Stomach smooth muscle (tissue), 2 donors: Measurements from ENCODE around the gene AMPD2.

Experiments used
- H3K27ac ChIP-seq: one replicate; pipeline ENCODE4 v1.7.0; 2013; ENCODE audit warnings: mild to moderate bottlenecking, low read length, inconsistent platforms
- H3K27me3 ChIP-seq, 2 donors: one replicate each; pipeline ENCODE4 v1.7.0; 2013; ENCODE audit warnings: low read length in 2 of 2; ENCODE audit not compliant: insufficient read depth in 2 of 2, control insufficient read depth in 1 of 2
- H3K36me3 ChIP-seq, 2 donors: one replicate each; pipeline ENCODE4 v1.7.0; 2013; ENCODE audit warnings: low read length in 2 of 2; ENCODE audit not compliant: control insufficient read depth in 2 of 2, insufficient read depth in 2 of 2
- H3K4me1 ChIP-seq: one replicate; pipeline ENCODE4 v1.7.0; 2013; ENCODE audit warnings: low read length; ENCODE audit not compliant: control insufficient read depth, insufficient read depth
- H3K4me3 ChIP-seq, 2 donors: one replicate each; pipeline ENCODE4 v1.7.0; 2013; ENCODE audit warnings: low read length in 2 of 2
- H3K9ac ChIP-seq, 2 donors: one replicate each; pipeline ENCODE4 v1.7.0; 2013; ENCODE audit warnings: low read length in 2 of 2, mild to moderate bottlenecking in 1 of 2
- H3K9me3 ChIP-seq, 2 donors: one replicate each; pipeline ENCODE4 v1.7.0; 2013; ENCODE audit warnings: low read length in 2 of 2; ENCODE audit not compliant: control insufficient read depth in 2 of 2
- donor health status: healthy.
- donor health status: Pancreatic carcinoma.

The AMPD2 gene

DNA sequence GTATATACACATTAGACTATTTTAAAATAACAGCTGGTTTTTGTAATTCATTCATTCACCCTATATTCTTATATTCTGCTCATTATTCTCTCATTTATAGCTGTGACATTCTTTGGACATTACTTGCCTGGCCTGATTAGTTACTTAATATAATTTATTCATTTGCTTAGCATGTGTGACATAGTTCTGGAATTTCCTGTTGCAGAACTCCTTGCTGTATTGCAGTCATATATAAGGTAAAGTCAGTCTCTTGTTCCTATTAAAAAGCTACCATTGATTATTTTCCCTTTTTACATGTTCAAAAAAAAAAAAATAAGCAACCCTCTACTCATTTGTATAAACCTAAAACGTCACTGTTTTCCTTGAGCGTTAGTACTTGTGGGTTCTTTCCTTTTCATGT lies 24.1 kb upstream of the AMPD2 start:
- no peaks in the 10 kb centered on the region for H3K9me3 ChIP-seq
- no peak overlapping the region for H3K9ac ChIP-seq
- H3K36me3 ChIP-seq = peaks cover 17 to 27% of the 10 kb centered on the region in 2 donors
- no peak overlapping the region for H3K27ac ChIP-seq
- H3K4me1 ChIP-seq = no peaks in the 10 kb centered on the region
- no peaks in the 10 kb centered on the region for H3K27me3 ChIP-seq
- no peak overlapping the region for H3K4me3 ChIP-seq

DNA sequence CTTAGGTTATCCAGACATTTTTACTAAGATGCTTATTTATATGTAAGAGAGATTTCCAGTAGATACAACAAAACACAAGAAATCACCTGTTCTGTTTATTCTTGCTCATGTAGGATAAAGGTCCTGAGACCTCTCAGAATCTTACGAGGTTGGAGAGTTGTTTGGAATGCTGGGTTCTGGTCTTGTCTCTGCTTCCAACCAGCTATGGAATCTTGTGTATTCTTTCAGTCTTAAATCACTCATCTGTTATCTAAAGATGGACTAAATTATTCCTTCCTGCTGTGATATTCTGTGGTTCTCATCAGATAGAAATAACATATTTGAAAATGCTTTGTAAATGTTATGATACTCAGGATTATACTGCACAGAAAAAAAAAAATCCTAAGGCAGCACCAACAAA lies 21.5 kb upstream of the AMPD2 start:
- Histone ChIP-seq H3K27ac (no peak overlapping the region), H3K9ac (no peak overlapping the region)

DNA sequence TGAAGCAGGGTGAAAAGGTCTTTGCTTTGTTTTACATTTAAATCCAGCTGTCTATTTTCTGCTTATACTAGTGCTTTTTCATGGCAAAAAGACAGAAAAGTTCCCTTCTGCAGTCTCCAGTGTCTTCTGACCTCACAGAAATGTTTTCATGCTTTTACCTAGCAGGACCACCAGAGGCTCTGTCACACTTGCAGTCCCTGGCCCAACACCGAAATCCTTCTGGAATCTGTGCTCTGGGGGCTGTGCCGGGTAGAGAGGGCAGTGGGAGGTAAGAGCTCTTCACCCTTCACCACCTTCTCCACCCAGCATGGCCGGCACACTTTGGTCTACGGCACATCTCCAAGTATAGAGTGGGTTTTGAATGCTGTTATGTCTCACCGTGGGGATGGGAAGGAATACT lies 21.0 kb upstream of the AMPD2 start:
- Histone ChIP-seq H3K27me3 (no peaks in the 10 kb centered on the region), H3K9me3 (no peaks in the 10 kb centered on the region), H3K4me1 (no peaks in the 10 kb centered on the region), H3K9ac (no peak overlapping the region), H3K36me3 (peaks cover 6 to 7% of the 10 kb centered on the region in 2 donors), H3K27ac (no peak overlapping the region), H3K4me3 (no peak overlapping the region)

More for the DNA sequence above, 21.5 kb upstream of the AMPD2 start:
- peaks cover 6 to 8% of the 10 kb centered on the region in 2 donors for H3K36me3 ChIP-seq
- no peaks in the 10 kb centered on the region for H3K4me1 ChIP-seq
- no peak overlapping the region for H3K4me3 ChIP-seq
- no peaks in the 10 kb centered on the region for H3K9me3 ChIP-seq
- no peaks in the 10 kb centered on the region for H3K27me3 ChIP-seq

DNA sequence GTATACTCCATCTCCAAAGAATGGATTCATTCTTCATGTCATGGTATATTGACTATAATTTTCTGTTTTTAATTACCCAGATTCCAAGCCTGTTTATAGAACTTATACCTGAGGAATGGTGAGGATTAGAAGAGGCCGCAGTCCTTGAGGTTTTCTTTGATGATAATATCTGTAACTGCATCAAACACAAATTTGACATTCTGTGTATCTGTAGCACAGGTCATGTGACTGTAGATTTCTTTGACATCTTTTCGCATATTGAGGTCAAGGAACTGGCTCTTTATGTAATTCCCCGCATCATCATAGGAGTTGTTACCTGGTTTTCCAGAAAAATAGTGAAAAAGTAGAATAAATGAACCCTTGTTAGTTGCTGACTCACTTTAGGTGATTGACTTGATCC lies 16.4 kb upstream of the AMPD2 start:
- H3K9me3 ChIP-seq = no peaks in the 10 kb centered on the region
- no peak overlapping the region for H3K9ac ChIP-seq
- H3K4me3 ChIP-seq = no peak overlapping the region
- H3K27me3 ChIP-seq = no peaks in the 10 kb centered on the region
- no peak overlapping the region for H3K27ac ChIP-seq
- no peaks in the 10 kb centered on the region for H3K4me1 ChIP-seq
- peaks cover 0 to 9% of the 10 kb centered on the region in 2 donors for H3K36me3 ChIP-seq

DNA sequence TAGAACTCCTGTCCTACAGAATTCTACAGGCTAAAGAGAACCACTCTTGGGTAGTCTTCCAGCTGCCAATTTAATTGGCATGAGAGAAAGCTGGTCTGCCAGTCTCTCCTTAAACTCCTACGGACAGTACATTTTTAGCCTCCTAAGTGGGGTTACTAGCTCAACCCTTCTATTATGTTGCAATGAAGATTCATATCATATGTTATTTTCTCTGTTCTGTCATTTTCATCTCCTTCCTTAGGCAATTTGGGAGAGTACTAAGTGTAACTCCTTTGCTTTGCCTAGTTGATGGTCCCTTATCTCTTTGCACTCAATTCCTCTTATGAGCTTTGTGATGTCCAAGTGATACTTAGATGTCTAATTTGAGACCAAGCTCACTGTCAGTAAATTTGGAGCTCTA lies 14.3 kb upstream of the AMPD2 start:
- H3K36me3 ChIP-seq = peaks cover 0 to 4% of the 10 kb centered on the region in 2 donors
- H3K27ac ChIP-seq = no peak overlapping the region
- no peak overlapping the region for H3K9ac ChIP-seq
- no peak overlapping the region for H3K4me3 ChIP-seq
- H3K27me3 ChIP-seq = no peaks in the 10 kb centered on the region
- no peaks in the 10 kb centered on the region for H3K9me3 ChIP-seq
- no peaks in the 10 kb centered on the region for H3K4me1 ChIP-seq

DNA sequence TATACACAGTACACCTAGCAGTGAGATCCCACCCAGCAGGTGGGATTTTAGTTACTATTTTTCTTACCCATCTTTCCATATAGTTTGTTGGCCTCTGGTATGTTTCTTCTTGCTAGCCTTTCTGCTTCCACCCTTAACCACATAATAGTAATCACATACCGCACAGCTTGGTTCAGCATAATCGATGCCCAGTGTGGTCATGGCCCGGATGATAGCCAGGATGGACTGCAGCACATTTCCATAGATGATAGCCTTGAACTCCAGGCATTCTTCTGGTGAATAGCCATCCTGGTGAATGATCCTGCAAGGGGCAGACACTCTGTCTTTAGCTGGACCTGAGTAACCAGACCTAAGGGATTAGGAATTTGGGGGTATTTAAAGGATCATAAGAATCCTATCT lies 9.8 kb upstream of the AMPD2 start:
- Histone ChIP-seq H3K4me1 (no peaks in the 10 kb centered on the region), H3K27me3 (no peaks in the 10 kb centered on the region)

DNA sequence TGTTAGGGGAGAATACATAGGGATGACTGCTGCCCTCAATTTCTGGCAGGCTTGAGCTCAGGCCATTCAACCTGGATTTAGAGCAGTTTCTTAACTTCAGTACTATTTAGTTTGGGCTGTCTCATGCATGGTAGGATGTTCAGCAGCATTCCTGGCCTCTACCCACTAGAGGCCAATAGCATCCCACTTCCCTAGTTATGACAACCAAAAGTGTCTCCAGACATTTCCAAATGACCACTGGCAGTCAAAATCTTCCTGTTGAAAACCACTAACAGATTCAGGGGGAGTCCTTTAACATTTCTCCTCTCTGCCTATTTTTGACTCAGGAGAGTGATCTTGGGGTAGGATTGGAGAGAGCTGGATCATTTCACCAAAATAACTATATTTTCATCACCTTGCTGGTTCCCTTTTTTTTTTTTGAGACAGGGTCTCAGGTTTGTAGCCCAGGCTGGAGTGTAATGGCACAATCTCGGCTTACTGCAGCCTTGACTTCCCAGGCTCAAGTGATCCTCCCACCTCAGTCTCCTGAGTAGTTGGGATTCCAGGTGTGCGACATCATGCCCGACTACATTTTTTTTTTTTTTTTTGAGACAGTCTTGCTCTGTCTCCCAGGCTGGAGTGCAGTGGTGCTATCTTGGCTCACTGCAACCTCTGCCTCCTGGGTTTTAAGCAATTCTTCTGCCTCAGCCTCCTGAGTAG lies 8.9 kb upstream of the AMPD2 start:
- no peak overlapping the region for H3K9ac ChIP-seq
- H3K4me1 ChIP-seq = no peaks in the 10 kb centered on the region
- H3K4me3 ChIP-seq = no peak overlapping the region
- no peak overlapping the region for H3K27ac ChIP-seq
- no peaks in the 10 kb centered on the region for H3K9me3 ChIP-seq
- no peaks in the 10 kb centered on the region for H3K27me3 ChIP-seq
- H3K36me3 ChIP-seq = peaks cover 0 to 4% of the 10 kb centered on the region in 2 donors

More for the DNA sequence above, 9.8 kb upstream of the AMPD2 start:
- Histone ChIP-seq H3K9ac (no peak overlapping the region), H3K4me3 (no peak overlapping the region), H3K9me3 (no peaks in the 10 kb centered on the region), H3K36me3 (peaks cover 0 to 4% of the 10 kb centered on the region in 2 donors), H3K27ac (no peak overlapping the region)

DNA sequence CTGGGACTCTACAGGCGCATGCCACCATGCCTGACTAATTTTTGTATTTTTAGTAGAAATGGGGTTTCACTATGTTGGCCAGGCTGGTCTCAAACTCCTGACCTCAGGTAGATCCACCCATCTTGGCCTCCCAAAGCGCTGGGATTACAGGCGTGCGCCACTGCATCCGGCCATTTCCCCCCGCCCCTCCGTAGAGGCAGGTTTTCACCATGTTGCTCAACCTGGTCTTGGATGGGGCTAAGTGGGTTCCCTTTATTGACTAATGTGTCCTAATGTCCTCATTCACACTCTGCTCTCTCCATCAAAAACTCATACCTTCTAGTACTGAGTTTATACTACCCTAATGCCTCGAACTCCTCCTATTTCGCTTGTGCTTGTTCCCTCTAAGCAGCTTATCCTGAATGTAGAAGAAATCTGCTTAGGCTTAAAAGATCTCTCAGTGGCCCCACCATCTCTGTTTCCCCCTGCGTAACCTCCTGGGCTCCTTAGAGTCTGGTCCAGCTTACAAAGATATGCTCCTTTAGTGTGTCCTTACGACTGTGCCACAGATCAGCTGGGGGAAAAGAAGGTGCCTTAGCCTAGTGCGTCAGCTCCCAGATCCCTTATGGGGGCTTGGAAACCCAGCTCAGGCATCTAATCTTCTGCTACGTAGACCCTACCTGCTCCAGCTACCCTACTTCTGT lies 8.2 kb upstream of the AMPD2 start:
- Histone ChIP-seq H3K36me3 (no peaks in the 10 kb centered on the region), H3K27me3 (no peaks in the 10 kb centered on the region), H3K9me3 (no peaks in the 10 kb centered on the region), H3K4me1 (no peaks in the 10 kb centered on the region), H3K27ac (no peak overlapping the region), H3K9ac (no peak overlapping the region), H3K4me3 (no peak overlapping the region)

DNA sequence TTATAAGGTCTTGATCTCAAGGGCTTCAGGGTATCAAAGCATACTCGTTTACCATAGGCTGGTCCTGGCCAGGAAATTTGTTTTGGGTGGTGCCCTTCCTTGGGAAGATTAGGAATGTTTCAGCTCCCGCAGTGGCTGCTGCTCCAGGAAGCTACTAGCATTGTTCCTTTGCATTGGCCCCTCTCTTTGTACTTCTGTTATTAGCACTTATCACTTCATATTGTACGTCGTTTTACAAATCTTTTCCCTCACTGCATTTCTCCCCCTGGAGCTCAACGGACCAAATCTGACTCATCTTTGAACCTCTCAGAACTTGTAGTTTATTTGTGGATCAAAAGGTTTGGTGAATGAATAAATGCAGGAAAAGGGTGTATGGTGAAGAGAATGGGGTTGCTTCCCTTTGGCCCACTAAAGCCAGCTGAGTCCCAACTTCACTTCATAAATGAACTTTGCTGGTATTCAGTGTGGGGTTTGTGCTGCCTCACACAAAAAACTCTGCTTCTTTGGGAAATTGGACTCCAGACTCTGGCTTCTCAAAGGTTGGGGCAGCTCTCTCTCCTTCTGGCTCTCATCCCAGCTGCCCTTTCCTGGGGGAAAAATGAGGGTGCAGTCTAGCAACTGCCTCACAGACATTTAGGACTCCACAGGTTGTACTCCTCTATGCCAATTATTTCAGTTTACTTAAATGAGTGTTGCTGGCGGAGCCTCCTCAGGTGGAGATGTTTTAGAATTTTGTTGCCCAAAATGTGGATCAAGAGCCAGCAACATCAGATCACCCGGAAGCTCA lies 6.1 kb upstream of the AMPD2 start:
- H3K36me3 ChIP-seq = no peaks in the 10 kb centered on the region
- no peaks in the 10 kb centered on the region for H3K27me3 ChIP-seq
- H3K9ac ChIP-seq = no peak overlapping the region
- H3K4me3 ChIP-seq = no peak overlapping the region
- H3K27ac ChIP-seq = no peak overlapping the region
- no peaks in the 10 kb centered on the region for H3K4me1 ChIP-seq
- H3K9me3 ChIP-seq = no peaks in the 10 kb centered on the region

DNA sequence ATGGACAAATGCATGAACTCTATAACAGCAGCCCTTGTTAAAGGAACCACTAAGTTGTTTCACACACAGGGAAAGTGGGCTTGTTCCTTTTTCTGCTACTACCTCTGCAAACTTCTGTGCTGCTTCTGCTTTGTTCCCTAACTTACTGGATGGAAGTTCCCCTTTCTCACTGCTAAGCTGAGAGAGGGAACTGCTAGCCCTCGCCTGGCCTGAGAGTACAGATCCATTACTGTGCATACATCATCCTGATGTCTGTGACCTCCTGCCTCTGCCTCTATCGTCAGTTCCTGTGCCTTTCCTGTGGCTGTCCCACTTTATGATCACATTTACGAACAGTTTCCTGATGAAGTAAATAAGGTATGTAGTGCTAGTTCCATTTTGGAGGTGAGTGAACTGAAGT lies 3.8 kb upstream of the AMPD2 start:
- no peak overlapping the region for H3K4me3 ChIP-seq
- H3K36me3 ChIP-seq = no peaks in the 10 kb centered on the region
- H3K4me1 ChIP-seq = peaks cover 13% of the 10 kb centered on the region
- H3K9me3 ChIP-seq = no peaks in the 10 kb centered on the region
- H3K27ac ChIP-seq = no peak overlapping the region
- H3K27me3 ChIP-seq = no peaks in the 10 kb centered on the region
- H3K9ac ChIP-seq = no peak overlapping the region
